ENCODE data around the gene ZNF490.
"Not testable (repeated sequence)": the region's sequence is repeated elsewhere in the genome, so short reads cannot be mapped to it uniquely, and the experiment has no call there.

Gene ZNF490

DNA sequence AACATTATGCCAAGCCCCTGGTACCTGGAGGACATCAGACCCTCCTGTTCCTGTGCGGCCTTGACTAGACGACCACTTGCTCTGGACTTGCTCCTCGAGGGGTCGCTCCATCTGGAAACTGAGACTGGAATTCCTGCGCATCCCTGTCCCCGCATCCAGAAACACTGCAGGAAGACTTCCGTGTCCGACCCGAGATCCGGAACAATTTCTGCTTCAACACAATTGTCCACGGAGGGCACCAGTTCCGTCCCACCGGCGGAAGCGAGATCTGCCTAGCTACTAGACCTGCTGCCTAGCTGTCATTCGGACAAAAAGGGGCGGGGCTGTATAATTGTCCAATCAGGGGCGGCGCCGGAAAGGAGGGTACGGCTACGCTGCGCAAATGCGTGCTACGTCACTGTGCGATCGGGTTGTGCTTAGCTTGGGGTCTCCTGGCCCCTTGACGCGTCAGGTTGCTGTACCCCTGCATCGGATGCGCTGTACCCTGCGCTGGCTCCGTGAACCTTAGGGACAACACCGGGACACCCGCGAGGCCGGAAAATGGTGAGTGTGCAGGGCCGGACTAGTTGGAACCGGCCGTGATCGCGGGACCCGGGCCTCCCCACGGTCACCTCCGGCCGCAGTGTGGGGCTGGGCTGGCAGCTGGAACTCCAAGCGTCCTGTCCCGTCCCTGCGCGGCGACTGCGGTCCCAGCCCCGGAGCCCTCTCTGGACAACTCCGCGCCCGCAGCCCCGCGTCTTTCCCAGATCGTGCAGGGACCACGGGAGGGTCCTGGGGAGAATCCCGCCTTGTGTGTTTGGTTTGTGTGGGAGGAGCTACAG is at the start of gene ZNF490, which contains the start of gene ZNF791:
ZNF490 (minus strand) TSS at position 274 of the 821 bp plus-strand sequence; CDS start at position 141, 133 bp downstream.
ZNF791 (plus strand) TSS at position 381 of the 821 bp plus-strand sequence; CDS start at position 541, 160 bp downstream.
- DNase-seq (ENCODE audit: low read depth) = peak; percentile 98

DNA sequence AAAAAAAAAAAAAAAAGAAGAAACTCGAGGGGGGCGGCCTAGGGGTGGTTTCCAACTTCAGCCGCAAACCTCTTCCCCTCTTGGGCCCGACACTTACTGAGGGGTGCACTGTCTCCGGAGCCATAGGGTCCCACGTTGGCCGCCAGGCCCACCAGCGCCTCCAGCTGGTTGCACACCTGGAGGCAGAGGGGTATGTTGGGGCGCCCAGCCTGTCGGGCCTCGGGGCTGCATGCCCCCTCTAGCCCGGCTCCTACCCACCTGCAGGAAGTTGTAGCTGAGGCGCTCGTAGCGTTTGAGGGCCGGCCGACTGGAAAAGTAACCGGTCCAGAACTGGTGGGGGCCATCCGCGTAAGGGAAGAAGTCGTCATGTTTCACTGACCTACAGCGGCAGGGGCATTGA is 47.4 kb upstream of the ZNF490 start:
- DNase-seq (ENCODE audit: low read depth) = no peak

DNA sequence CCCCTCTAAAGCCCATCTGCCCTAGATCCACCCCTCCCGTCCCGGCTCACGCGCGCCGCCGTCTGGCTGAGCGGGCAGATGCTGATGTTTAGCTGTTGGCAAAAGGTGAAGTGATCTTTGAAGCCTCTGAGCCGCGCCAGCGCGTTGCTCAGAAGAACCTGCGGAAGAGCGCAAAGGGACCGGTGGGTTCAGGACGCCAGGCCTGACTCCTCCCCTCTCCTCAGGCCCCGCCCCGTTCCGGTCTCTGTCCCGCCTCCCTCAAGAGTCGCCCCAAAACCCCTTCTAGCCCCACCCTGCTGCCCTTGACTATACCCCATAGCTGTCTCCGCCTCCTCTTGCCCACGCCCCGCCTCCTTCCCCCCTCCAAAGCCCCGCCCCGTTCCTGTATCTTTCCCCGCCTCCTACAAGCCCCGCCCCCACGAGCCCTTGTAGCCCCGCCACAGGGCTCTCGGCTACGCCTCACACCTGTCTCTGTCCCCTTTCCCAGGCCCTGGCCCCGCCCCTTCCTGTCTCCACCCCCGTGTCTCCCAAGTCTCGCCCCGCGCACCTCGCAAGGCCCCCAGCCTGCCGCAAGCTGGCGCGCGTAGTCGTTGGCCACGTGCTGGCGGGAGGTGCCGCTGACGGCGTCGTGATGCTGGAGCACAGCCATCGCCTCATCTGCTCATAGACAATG is 46.4 kb upstream of the ZNF490 start:
- DNase-seq (ENCODE audit: low read depth) = no peak

DNA sequence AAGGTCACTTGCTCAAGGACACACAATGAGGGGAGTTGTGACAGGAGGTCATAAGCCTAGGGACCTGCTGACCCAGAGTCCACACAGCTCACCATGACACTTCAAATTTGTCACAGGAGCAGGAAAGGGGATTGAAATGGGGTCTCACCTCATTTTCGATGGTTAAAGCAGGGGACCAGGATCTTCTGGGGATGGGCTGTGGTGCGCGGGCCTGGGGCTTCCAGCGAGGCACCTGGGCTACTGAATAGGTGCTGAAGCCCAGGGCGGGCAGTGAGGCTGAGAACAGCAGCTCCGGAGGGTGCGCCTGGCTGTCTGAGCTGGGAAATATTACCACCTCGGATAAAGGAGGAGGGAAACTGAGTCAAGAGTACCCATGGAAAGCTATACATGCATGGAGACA is 44.9 kb upstream of the ZNF490 start:
- no peak for DNase-seq (ENCODE audit: low read depth)

DNA sequence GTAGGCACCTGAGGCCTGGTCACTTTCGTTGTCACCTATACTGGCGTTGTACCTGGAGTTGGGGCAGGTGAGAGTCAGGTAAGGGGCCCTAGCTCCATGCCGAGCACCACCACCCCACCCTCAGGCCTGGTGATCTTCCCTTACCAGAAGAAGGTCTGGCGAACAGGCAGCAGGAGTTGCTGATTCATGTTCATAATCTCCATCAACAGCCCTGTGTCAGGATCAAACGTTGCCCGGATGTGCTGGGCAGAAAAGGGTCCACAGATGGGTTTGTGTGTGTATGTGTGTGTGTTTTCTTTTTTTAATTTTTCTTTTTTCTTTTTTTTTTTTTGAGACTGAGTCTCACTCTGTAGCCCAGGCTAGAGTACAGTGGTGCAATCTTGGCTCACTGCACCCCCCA is 41.6 kb upstream of the ZNF490 start:
- DNase-seq (ENCODE audit: low read depth) = no peak

DNA sequence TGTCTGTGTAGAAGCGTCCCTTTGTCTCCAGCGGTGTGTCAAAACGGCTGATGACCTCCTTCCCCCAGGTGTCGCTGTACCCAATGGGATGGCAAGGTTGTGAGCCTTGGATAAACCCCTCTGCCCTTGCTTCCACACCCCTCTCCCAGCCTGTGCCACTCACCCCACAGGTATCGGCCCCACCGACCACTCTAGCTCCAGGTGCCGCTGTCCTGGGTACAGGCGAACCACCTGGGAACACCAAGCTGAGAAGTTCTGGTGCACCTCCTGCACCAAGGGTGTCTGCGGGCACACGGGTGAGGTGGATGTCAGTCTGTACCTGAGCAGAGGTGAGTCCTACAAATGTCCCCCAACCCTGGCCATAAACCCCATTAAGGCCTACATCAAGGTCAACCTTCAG is 39.3 kb upstream of the ZNF490 start:
- no peak for DNase-seq (ENCODE audit: low read depth)

DNA sequence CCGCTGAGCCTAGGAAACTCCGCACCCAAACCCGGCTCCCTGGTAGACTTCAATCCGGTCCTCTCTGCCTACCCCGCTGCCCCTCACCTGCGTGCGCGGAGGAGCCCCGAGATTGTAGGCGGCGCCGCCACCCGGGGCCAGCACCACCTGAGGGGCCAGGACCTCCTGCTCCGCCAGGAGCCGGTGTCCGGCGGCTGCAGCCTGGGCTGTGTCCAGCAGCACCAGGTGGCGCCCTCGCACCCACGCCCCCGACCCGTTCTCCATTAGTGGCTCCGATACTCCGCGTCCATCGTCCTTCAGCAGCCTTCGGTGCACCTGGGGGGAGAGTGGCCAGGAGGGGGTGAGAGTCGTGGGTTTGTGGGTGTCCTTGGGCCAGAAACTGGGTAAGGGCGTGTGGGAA is 37.5 kb upstream of the ZNF490 start:
- no peak for DNase-seq (ENCODE audit: low read depth)

DNA sequence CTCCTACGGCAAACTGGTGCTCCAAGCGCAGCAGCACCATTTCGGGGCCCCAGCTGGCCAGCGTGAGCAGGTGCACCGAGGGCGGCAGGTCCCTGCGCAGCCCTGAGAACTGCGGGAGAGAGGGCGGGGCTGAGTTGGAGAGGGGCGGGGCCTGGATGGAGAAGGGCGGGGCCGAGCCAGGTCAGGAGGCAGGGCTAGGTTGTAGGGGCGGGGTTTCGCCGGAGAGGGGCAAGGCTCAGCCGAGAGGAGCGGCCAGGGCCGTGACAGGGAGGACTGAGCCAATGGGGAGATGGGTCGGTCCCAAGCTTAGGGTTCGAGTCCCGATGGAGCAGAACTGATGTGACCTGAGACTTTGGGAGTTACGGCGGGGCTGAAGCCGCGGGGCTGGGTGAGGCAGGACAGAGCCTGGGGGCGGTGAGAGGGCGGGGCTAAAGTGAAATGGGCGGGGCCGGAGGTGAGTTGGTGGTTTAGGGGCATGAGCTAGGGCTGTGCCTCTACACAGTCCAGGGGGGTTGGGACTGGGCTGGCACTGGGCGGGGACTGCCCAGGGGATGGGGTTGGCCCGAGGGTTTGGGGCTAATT is 37.0 kb upstream of the ZNF490 start:
- DNase-seq (ENCODE audit: low read depth) = peak; percentile 44

DNA sequence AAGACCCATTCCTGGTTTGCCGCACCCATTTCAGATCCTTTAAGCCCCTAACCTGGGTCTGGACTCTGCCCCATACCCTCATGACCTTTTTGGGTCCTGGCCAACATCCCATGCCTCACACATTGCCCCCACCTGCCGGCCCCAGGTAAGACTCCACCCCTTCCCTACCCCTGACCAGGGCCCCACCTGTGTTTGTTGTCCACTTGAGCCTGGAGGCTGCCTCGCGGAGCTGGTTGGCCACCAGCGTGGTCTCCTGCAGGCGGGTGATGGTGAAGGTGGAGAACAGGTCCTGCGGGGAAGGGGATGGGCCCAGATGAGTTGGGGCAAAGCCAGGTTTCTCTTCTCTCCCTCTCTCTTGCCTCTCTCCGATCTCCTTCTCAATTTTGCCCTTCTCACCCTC is 36.4 kb upstream of the ZNF490 start:
- no peak for DNase-seq (ENCODE audit: low read depth)

DNA sequence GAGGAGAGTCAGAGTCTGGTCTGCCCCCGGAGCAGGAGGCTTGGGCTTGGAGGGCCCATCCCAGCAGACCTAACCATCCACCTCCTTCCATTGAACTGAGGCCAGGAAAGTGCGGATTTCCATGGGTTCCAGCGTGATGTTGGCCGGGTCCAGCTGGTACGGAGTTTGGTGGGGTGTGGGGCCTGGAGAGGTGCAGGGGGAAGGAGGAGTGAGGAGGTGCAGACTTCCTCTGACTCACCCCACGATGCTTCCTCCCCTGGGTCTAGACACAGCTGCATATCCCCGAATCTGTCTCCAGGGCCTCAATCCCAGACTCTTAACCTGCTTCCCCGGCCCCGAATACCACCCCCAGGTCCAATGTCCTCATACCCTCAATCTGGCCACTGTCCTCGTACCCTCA is 35.9 kb upstream of the ZNF490 start:
- no peak for DNase-seq (ENCODE audit: low read depth)

DNA sequence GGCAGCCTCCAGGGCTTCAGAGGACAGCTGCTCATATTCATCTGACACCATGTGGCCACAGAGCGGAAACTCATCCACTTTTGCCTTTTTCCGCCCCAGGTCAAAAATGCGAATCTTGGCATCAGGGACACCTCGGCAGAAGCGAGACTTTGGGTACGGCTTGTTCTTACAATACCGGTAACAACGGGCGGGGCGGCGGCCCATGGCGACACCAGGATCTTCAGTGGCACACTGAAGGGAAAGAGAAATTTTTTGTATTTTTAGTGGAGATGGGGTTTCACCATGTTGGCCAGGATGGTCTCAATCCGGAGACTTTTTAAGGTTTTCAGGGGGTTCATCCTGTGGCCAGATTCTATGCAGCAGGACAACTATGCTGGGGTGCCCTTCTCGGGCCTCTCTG is 33.1 kb upstream of the ZNF490 start:
- not testable (repeated sequence) for DNase-seq (ENCODE audit: low read depth)

DNA sequence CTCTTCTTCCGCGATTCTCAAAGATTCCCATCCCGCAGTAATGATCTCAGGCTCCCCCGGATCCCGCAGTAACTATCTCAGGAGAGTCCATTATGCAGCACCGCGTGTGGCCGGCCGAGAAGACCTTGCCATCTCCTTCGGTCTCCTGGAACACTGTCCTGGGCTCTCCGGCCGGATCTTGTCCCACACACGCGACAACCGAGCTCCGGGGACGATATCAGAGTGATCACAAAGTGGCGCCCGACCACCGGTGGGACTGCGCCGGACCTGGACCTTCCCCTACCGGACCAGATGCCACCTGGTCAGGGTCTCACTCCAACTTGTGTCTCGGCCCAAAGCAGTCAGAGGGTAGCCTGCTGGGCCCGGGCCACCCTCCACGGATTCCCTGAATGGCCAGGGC is 31.9 kb upstream of the ZNF490 start:
- DNase-seq (ENCODE audit: low read depth) = no peak

DNA sequence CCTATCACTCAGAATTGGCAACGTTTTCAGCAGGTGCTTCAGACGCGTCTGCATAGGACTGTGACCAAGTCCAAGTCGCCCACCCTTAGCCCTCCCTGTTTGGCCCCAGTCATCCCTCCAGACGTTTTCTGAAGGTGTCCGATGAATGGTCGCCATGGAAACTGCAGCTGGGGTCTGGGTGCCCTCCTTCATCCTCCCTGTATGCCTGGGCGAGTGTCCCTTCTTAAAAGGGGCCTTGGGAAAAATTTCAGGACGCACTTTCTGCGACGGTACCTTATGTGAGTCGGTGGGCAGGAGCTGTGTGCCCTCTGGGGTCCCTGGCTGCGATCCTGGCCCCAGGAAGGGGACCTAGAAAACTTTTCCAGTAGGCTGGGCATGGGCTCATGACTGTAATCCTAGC is 30.8 kb upstream of the ZNF490 start:
- no peak for DNase-seq (ENCODE audit: low read depth)

DNA sequence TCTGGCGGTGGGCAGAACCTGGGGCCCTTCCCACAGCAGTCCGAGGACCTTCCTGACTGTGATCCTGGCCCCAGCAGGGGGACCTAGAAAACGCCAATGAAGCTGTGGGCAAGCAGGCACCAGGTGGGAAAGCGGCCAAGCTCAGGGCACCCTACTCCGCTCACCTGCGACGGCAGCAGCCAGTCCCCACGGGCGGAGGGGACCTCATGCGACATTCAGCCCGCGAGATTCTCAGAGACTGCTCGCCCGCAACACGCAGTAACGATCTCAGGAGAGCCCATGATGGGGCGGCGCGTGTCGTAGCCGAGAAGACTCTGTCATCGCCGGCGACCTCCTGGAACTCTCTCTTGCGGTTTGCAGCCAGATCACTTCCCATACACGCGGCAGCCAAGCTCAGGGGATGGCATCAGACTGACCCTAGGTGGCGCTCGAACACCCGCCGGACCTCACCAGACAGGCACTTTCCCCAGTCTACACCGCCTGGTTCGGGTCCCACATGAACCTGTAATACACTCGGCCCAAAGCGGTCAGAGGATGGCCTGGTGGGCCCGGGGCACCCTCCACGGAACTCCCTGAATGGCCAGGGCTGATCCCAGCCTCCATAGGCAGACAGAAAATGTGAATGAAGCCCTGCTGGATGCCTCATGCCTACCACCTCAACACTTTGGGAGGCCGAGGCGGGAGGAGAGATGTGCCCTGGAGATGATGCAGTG is 29.4 kb upstream of the ZNF490 start:
- peak; percentile 82 for DNase-seq (ENCODE audit: low read depth)

DNA sequence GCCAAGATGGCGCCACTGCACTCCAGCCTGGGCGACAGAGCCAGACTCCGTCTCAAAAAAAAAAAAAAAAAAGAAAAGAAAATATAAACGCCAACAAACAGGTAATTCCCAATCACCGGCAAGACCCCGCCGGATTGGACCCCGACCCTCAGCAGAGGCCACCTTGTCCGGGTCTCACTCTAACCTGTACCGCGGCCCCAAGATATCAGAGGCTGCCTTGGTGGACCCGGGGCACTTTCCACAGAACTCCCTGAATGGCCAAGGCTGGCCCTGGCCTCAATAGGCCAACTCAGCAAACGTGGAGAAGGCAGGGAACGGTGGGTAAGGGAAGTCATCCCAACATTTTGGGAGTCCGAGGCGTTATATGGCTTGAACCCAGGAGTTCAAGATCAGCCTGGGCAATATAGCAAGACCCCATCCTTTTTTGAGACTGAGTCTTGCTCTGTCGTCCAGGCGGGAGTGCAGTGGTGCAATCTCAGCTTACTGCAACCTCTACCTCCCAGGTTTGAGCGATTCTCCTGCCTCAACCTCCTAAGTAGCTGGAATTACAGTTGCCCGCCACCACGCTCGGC is 28.1 kb upstream of the ZNF490 start:
- DNase-seq (ENCODE audit: low read depth) = no peak

DNA sequence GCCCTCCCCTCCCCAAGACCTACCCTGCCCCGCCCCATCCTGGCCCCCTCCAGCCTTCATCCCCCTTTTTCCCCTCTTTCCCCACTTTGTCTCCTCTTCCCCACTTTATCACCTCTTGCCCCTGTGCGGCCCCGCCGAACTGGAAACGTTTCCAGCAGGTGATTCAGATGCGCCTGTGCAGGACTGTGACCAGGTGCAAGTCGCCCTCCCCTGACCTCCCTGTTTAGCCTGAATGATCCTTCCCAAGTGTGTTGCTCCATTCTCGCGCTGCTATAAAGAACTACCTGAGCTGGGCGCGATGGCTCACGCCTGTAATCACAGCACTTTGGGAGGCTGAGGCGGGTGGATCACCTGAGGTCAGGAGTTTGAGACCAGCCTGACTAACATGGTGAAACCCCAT is 26.0 kb upstream of the ZNF490 start:
- DNase-seq (ENCODE audit: low read depth) = no peak

DNA sequence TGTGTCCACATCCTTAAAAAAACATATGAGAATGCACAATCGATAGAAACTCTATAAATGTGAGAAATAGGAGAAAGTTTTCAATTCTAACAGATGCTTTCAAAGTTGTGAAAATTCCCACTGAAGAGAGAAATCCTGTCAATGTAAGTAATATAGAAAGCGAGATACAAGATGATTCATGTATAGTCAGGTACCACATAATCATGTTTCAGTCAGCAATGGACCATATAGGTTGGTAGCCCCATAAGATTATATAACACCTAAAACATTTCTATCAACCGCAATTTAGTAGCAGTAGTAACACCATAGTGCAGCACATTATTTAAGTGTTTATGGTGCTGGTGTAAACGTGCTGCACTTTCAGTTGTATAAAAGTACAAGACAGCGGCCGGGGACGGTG is 18.6 kb upstream of the ZNF490 start:
- no peak for DNase-seq (ENCODE audit: low read depth)

DNA sequence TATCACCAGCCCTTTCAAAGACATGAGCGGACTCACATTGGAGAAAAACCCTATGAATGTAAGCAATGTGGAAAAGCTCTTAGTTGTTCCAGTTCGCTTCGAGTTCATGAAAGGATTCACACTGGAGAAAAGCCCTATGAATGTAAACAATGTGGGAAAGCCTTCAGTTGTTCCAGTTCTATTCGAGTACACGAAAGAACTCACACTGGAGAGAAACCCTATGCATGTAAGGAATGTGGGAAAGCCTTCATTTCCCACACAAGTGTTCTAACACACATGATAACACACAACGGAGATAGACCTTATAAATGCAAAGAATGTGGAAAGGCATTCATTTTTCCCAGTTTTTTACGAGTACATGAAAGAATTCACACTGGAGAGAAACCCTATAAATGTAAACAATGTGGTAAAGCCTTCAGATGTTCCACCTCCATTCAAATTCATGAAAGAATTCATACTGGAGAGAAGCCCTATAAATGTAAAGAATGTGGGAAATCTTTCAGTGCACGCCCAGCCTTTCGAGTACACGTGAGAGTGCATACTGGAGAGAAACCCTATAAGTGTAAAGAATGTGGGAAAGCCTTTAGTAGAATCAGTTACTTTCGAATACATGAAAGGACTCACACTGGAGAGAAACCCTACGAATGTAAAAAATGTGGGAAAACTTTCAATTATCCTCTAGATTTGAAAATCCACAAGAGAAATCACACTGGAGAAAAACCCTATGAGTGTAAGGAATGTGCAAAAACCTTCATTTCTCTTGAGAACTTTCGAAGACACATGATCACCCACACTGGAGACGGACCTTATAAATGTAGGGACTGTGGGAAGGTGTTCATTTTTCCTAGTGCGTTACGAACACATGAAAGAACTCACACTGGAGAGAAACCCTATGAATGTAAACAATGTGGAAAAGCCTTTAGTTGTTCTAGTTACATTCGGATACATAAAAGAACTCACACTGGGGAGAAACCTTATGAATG is 17.7 kb upstream of the ZNF490 start:
- peak; percentile 34 for DNase-seq (ENCODE audit: low read depth)

DNA sequence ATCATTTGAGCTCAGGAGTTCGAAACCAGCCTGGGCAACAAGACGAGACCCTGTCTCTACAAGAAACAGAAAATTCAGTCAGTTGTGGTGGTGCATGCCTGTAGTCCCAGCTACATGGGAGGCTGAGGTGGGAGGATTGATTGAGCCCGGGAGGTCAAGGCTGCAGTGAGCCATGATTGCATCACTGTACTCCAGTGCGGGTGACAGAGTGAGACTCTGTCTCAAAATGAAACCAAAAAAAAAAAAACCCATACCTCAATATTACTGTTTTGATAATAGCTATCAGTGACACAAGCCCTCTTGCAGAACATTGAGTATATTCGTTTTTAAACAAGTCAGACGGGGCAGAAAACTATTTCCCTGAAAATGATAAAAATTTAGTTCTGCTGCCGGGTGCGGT is 16.3 kb upstream of the ZNF490 start:
- DNase-seq (ENCODE audit: low read depth) = no peak

DNA sequence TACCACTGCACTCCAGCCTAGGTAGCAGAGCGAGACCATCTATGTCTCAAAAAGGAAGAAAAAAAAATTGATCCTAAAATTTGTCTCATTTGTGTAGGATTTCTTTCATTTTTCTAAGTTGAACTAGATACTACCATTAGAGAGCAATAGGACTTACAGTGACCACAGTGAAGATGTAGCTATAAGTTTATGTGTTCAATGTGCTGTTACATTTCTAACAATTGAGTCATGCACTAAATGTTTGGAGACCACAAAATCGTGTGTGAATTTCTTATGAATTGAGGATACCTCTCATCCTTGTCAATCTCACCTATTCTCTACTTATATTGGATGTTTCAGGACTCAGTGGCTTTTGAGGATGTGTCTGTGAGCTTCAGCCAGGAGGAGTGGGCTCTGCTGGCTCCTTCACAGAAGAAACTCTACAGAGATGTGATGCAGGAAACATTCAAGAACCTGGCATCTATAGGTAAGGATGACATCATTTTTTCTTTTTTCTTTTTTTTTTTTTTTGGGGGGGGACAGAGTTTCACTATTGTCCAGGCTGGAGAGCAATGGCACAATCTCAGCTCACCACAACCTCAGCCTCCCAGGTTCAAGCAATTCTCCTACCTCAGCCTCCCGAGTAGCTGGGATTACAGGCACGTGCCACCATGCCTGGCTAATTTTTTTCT is 12.9 kb upstream of the ZNF490 start:
- peak; percentile 36 for DNase-seq (ENCODE audit: low read depth)
